A673 (cell line): Measurements from ENCODE around the gene MVP.

Experiments
- CTCF ChIP-seq: fragments of 300-800, 200-600 bp; sonication (generic); conservative IDR thresholded peaks from 2 replicates; pipeline ENCODE4 v1.5.1; 2017; ENCODE audit warnings: low read depth, mild to moderate bottlenecking, antibody characterized with exemption, low read length, moderate library complexity, mixed read lengths
- EZH2 ChIP-seq: fragments of 200-600 bp; sonication (generic); IDR thresholded peaks from 2 replicates; pipeline ENCODE4 v1.6.1; 2017; ENCODE audit warnings: borderline replicate concordance, low read depth, mild to moderate bottlenecking, mixed read lengths, antibody characterized with exemption, low read length; ENCODE audit not compliant: poor library complexity, severe bottlenecking

- TF ChIP-seq EZH2 = no peak
- TF ChIP-seq CTCF = no peak
Observed at GRCh38 chr16:29877266-29877961, 57.2 kb downstream of the MVP start.
